DMS153 treated with DMSO at 0.1 percent for 48 hours (cell line): ENCODE measurements around the gene LIMA1.
"Not testable (repeated sequence)": the region's sequence is repeated elsewhere in the genome, so short reads cannot be mapped to it uniquely, and the experiment has no call there.

Experiments used
- DNase-seq: peaks from one replicate; lab custom pipeline; 2025; ENCODE audit not compliant: unreplicated experiment; lab: John Stamatoyannopoulos, UW

LIMA1 gene

DNA sequence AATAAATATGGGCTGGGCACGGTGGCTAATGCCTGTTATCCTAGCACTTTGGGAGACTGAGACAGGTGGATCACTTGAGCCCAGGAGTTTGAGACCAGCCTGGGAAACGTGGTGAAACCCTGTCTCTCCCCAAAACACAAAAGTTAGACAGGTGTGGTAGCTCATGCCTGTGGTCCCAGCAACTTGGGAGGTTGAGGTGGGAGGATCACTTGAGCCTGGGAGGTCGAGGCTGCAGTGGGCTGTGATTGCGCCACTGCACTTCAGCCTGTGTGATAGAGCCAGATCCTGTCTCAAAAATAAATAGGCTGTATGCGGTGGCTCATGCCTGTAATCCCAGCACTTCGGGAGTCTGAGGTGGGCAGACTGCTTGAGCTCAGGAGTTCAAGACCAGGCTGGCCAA, 135.3 kb downstream of the LIMA1 start:
- DNase-seq = not testable (repeated sequence)

DNA sequence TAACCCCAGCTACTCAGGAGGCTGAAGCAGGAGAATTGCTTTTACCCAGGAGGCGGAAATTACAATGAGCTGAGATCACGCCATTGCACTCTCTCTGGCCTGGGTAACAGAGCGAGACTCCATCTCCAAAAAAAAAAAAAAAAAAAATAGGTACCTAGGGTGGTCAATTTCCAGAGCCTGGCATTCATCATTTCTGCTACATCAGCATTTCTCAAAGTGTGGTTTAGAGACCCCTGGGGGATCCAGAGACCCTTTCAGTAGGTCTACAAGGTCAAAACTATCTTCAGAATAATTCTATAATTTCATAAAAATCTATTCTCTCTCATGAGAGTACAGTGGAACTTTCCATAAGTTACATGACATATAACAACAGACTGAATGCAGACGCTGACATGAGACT, 136.0 kb downstream of the LIMA1 start:
- DNase-seq = no peak

DNA sequence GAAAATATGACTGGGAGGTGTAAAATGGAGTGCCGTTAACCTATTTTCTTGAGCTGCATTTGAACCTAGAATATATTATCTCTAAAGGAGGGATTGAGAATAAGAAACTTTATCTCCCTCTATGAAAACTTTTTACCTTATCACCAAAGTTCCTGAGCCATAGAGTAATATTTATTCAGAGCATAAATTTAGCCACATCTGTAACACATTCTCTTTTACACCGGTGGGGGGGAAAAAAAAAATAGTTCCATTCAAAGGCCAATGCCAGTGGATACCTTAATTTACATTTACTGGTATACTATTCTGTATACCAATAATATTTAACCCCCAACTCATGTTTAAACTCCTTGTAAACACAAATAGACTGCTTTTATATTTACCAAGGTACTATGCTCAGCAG, 137.9 kb downstream of the LIMA1 start:
- no peak for DNase-seq

DNA sequence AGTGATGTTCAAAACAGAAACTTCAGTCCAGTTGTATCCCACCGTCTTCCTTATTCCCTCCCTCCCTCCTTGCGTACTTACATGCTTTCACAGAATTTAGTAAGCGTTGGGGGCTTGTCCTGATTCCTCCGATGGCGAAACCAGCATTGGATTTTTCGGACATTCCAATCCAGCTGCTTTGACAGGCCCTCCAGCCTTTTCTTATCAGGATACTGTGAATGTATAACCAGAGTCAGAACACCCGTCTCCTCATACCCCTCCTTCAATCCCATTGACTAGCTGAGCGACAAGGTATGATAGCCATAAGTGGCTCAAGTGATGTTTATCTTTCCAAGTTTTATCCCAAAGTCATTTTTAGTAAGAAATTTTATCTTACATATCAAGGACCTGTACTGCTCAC, 140.3 kb downstream of the LIMA1 start:
- DNase-seq = no peak

DNA sequence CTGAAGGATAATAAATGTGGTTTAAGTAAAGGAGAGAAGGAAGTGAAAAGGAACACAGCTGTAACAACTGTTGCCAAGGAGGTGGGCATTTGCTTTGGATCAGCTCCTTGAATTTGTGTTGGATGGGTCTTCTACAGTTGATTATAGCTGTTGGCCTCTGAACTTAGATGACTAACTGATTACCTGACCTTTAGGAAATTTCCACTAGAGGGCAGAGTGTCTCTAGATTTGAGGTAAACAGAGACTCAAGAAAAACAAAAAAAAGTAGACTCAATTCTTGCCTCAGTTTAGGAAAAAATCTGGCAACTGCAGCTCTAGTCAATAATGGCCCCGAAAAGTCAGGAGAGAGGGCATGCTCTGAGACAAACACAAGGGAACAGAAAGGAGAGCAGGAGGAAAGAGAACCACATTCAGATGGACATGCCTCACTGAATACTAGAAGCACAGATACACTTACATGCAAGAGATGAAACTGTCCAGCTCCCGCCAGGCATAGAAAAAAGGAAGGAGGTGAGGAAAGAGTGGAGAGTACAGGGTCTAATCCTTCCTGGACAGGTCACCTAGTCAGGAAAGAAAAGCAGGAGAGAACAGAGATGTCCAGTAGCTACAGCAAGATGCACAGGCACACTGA, 150.7 kb downstream of the LIMA1 start:
- DNase-seq = no peak

DNA sequence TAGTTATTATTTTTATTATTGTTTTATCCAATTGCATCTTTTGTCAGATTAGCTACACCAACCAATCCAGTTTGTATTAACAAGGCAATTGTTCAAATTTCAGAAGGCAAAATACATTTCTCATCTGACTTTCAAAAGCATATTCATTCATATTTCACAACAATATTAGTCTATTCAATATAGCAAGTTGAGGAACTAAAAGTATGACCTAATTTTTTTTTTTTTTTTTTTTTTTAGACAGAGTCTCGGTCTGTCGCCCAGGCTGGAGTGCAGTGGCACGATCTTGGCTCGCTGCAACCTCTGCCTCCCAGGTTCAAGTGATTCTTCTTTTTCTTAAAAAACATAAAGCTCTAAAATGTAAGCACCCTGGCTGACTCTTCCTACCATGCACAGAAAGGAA, 154.0 kb downstream of the LIMA1 start:
- no peak for DNase-seq

DNA sequence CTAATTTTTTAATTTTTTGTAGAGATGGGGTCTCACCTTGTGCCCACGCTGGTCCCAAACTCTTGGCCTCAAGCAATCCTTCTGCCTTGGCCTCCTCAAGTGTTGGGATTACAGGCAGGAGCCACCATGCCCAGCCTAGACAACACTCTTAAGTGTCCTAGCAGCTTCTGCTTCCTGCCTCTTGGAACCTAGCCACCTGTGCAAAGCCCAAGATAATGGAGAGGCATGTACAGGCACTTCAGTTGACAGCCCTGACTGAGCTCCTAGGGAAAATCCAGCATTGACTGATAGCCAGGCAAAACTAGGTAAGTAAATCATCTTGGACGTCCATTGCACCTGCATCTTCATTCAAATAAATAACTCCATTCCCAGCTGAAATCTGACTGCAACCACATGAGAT, 155.8 kb downstream of the LIMA1 start:
- DNase-seq = no peak
